ENCODE measurements around the gene ADGRD1.
"Not testable (repeated sequence)": the region's sequence is repeated elsewhere in the genome, so short reads cannot be mapped to it uniquely, and the experiment has no call there.

ADGRD1 gene

DNA sequence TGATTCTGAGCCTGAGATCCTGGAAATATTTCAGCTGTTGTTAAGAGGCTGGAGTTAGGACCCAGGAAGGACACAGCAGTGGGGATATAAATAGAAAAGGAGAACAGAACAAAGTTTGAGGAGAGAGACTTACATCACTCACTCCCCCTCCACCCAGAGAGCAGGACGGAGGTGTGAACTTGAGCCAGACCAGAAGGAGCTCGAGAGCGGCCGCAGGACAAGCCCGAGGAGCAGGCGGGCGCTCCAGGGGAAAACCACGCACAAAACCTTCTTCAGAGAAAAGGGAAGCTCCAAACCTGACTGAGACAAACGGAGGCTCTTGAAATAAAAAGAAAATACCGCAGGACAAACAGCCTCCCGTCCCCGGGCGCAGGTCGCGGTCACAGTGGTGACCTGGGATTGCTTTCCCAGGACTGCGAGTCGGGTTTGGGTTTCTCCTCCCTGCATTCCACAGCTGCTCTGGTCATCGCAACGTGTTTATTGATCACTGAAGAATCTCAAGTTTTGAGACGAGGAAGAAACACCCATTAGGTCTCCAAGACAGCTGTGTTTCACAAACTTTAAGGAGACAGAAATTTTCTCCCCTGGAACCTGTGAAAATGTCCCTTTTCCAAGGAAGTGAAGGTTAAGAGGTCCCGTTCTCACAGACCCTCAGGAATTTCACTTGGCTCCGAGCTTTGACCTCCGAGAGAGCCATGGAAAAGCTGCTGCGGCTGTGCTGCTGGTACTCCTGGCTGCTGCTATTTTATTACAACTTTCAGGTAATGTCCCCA lies at the start of gene ADGRD1:
Gene ADGRD1 (plus strand): TSS at position 137 of the 773 bp plus-strand sequence. CDS start 559 bp downstream, at position 696.
- DNase-seq (ENCODE audit: low spot score) = no peak

GRCh38 chr12:130904064-130904463 lies 49.6 kb upstream of the ADGRD1 start:
- no peak for DNase-seq (ENCODE audit: low spot score)

- not testable (repeated sequence) for DNase-seq (ENCODE audit: low spot score)
These were observed 48.7 kb upstream of the ADGRD1 start for GRCh38 chr12:130904936-130905455.

DNA sequence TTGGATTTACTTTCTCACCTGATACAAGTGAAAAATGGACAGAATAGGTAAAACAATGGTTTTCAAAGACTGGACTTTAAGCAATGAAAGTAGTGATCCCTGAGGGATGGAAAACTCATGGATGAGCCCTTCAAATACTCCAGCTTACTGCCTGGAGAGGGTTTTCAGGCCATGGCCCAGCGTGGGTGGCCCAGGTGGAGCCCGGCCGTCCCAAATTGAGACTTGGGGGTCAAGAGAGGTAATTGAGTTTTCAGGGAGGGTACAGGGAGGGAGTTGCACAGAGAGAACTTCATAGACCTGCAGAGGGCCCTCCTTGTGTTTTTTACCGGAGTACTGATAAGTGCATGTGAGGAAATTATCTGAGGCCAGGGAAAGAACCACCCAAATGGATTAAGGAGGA lies 44.6 kb upstream of the ADGRD1 start:
- no peak for DNase-seq (ENCODE audit: low spot score)

DNA sequence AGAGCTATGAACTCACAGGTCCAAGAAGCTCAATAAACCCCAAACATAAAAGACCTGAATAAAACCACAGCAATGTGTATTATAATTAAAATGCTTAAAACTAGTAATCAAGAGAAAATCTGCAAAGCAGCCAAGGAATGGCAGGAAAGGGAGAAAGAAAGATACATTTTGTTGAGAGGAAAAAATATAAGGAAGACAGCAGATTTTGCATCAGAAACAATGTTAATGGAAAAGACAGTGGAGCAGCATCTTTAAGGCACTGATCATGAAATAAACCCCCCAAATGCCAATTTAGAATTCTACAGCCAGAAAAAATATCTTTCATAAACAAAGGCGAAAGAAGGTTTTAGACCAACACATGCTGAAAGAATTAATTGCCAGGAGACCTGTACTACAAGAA lies 42.5 kb upstream of the ADGRD1 start:
- DNase-seq (ENCODE audit: low spot score) = no peak

DNA sequence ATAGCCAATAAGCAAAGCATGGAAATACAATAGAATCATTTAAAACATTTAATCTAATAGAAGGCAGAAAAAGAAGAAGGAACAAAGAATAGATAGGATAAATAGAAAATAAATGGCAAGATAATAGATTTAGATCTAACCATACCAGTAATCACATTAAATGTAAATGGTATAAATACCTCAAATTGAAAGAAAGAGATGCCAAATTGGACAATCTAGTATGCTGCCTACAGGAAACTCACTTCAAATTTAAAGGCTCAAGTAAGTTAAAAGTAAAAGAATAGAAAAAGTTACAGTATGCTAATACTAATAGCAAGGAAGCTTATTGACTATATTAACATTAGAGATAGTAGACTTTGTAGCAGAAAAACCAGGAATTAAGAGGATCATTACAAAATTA lies 41.8 kb upstream of the ADGRD1 start:
- DNase-seq (ENCODE audit: low spot score) = no peak

- DNase-seq (ENCODE audit: low spot score) = no peak
These were observed 37.3 kb upstream of the ADGRD1 start for GRCh38 chr12:130916241-130916911.

DNA sequence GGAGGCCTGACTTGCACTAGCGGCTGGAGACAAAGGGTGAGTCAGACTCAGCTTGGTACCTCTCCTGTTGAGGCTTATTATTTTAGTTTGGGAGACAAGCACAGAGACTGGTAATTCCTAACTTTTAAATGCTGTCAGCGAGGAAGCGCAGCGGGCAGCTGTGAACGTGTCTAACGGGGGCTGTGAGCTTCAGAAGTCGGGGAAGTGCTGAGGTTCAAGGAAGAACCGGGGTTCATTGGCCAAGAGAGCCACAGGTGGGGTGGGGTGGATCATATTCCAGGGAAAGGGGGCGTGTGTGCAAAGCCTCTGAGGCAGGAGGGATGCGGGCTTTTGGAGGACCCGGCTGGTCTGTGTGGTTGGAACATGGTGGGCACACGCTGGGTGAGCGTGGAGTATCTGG lies 36.1 kb upstream of the ADGRD1 start:
- no peak for DNase-seq (ENCODE audit: low spot score)

DNA sequence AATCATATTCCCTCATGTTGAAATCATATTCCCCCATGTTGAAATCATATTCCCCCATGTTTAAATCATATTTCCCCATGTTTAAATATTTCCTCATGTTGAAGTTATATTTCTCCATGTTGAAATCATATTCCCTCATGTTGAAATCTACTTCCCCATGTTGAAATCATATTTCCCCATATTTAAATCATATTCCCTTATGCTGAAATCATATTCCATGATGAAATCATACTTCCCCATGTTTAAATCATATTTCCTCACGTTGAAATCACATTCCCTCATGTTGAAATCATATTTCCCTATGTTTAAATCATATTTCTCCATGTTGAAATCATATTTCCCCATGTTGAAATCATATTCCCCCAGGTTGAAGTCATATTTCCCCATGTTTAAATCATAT lies 34.6 kb upstream of the ADGRD1 start:
- no peak for DNase-seq (ENCODE audit: low spot score)

GRCh38 chr12:130920119-130920703 lies 33.5 kb upstream of the ADGRD1 start:
- no peak for DNase-seq (ENCODE audit: low spot score)

- DNase-seq (ENCODE audit: low spot score) = no peak
These were observed 32.9 kb upstream of the ADGRD1 start for GRCh38 chr12:130920723-130921381.

DNA sequence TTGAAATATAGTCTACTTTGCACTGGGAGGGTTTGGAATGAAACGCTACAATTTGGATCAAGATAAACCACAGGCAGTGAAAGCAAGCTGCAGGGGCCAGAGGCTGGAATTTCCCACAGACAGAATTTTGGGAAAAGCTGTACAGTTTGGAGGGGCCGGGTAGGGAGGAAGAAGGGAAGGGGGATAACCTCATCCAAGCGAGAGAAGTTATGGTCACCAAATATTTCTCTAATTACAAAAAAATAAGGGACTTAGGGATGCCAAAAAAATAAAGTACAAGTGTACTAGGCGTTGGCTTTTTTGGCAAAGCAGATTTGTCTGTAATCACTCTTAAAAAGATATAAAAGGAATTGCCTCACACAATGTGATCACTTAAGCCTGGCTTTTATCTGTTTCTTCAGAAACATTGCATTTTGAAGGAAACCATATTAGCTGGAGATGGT lies 31.2 kb upstream of the ADGRD1 start:
- DNase-seq (ENCODE audit: low spot score) = no peak

GRCh38 chr12:130924966-130925665 lies 28.6 kb upstream of the ADGRD1 start:
- DNase-seq (ENCODE audit: low spot score) = no peak

DNA sequence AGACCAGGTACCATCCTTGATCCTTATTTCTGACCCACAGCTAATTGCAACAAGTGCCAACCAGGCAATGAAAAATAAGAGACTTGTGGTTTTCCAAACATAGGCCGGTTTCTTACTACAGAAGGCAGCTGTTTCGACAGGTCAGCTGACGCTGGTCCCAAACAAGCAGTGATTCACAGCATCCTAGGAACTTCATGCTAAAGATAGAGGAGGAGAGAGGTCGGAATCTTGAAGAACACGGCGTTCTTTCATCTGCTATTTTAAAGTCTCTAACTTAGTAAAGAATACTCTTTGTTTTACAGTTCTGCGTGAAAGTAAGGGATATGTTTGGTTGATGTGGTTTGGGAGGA lies 28.1 kb upstream of the ADGRD1 start:
- no peak for DNase-seq (ENCODE audit: low spot score)

GRCh38 chr12:130929363-130929762 lies 24.3 kb upstream of the ADGRD1 start:
- DNase-seq (ENCODE audit: low spot score) = no peak

DNA sequence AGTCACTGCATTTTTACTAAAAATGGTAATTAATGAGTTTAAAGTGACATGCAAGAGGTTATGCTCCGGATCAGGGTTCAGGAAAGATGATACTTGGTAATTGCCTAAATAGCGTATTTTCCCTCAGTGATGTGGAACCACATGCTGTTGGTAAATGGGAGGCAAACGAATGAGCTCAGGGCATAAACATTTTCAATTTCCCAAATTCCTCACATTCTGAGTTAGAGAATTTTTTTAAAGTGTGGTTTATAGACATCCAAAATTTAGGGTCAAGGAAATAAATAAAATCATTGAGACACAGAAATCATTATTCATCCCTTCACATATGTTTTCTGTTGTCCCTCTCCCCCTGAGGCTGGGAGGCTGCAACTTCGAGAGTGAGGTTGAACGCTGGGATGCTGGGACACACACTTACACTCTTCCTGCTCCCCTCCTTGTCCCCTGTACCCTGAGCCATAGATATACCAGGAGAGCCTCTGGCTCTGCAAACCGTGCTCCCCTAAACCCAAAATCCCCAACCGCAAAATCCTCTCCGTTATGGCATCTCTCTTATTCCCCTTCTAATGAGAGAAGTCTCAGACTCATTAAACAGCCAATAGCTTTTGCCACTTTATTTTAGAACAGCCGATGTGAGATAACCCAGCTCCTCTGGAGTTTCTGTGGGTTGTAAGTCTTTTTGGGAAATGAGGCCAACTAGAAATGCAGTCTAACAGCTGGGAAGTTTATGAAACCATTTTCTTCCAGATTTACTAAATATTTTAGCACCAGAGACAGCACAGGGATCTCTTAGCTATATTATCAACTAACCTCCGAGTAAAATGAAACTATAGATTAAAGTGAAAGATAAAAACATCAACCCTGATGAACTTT lies 21.4 kb upstream of the ADGRD1 start:
- DNase-seq (ENCODE audit: low spot score) = no peak

DNA sequence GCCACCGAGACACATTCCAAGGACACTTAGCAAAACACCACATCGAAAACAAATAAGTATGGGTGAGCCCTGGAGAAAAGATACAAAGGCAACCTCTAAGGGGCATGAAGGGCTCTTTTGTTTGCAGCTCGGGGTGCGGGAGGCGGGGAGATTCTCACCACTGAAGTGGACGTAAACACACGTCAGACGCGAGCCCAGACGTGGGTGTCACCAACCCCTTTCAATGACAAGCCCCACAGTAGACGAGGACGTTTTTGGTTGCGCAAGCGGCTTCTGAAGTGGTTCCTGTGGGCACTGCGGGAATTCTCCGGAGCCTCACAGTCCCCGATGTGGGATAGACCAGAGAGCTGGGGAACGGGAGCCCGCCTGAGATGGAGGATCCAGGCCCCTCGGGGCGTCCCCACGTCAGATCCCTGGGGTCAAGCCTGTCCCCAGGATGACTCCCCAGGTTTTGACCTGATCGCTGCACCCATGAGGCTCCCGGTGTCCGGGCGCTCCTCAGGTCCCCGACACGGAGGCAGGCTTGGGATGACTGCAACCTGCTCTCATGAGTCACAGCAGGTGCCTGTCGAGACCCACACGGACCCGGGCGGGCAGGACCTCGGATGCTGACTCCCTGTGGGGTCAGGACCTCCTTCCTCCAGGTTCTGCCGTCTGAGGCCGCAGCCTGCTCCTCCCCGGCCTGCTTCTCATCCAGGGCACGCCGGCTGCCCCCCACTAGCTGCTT lies 20.3 kb upstream of the ADGRD1 start:
- DNase-seq (ENCODE audit: low spot score) = no peak

GRCh38 chr12:130934753-130935152 lies 19.0 kb upstream of the ADGRD1 start:
- no peak for DNase-seq (ENCODE audit: low spot score)

GRCh38 chr12:130936561-130936960 lies 17.1 kb upstream of the ADGRD1 start:
- no peak for DNase-seq (ENCODE audit: low spot score)

DNA sequence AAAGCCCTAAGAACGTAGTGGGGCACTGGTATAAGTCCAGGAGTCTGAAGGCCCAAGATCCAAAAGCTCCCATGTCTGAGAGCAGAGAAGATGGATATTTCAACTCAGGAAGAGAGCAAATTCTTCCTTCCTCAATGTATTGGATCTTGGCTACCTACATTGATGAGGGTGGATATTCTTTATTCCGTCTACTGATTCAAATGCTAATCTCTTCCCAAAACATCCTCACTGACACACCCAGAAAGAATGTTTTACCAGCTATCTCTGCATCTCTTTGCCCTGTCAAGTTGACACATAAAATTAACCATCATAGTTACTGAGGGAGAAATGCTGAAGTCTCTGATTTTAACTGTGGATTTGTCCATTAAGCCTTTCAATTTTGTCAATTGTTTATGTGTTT lies 16.6 kb upstream of the ADGRD1 start:
- DNase-seq (ENCODE audit: low spot score) = no peak

Measured in hematopoietic multipotent progenitor cell treated with erythropoietin and hydrocortisone succinate and interleukin-3 and kit ligand, for 17 days (in vitro differentiated cells).